HEK293 (cell line): Measurements from ENCODE around the gene SULT1C4.

Source experiments
- CTCF ChIA-PET: fragments of 350-600 bp; formaldehyde crosslinking; extraction: SDS; loops from one replicate; lab custom pipeline; 2021; ENCODE audit warnings: antibody characterized with exemption; lab: Yijun Ruan, JAX
- POLR2A ChIA-PET: fragments of 300-600 bp; formaldehyde crosslinking; extraction: SDS; loops from one replicate; lab custom pipeline; 2020; ENCODE audit warnings: antibody characterized with exemption, inconsistent platforms; lab: Yijun Ruan, JAX
- H3K27ac ChIP-seq: fragments of 200-500 bp; sonication (Bioruptor generic); 2 replicates; pipeline ENCODE4 v1.5.1; 2014; ENCODE audit warnings: low read depth, low read length, control low read depth, inconsistent platforms; ENCODE audit errors: extremely low read depth
- H3K36me3 ChIP-seq, 2 experiments: fragments of 200-500 bp in 1 of 2; sonication (Bioruptor generic) in 1 of 2; 1 replicate in 1 of 2; 2 replicates in 1 of 2; pipeline ENCODE4 v1.5.1; 2014 to 2017; ENCODE audit warnings: inconsistent platforms in 2 of 2, low read length in 2 of 2; ENCODE audit not compliant: control insufficient read depth in 2 of 2, insufficient read depth in 1 of 2
- H3K4me1 ChIP-seq: fragments of 200-500 bp; sonication (Bioruptor generic); 2 replicates; pipeline ENCODE4 v1.5.1; 2014; ENCODE audit warnings: mild to moderate bottlenecking, low read length, inconsistent platforms; ENCODE audit not compliant: control insufficient read depth, insufficient read depth
- H3K4me3 ChIP-seq: 2 replicates; pipeline ENCODE4 v1.5.1; 2011; ENCODE audit warnings: low read depth, mild to moderate bottlenecking, control low read depth, low read length, moderate library complexity
- H3K9me3 ChIP-seq: fragments of 200-500 bp; sonication (Bioruptor generic); 2 replicates; pipeline ENCODE4 v1.5.1; 2014; ENCODE audit warnings: low read depth, low read length, inconsistent platforms; ENCODE audit not compliant: control insufficient read depth, insufficient read depth
- AEBP2 ChIP-seq: fragments of 450-650 bp; formaldehyde crosslinking; IDR thresholded peaks from 2 replicates; pipeline ENCODE4 v1.5.1; 2016; ENCODE audit warnings: missing biosample characterization, missing genetic modification characterization, borderline replicate concordance
- FEZF1 ChIP-seq: fragments of 450-650 bp; formaldehyde crosslinking; IDR thresholded peaks from 2 replicates; pipeline ENCODE4 v1.5.1; 2016; ENCODE audit warnings: missing biosample characterization, missing genetic modification characterization
- GLIS1 ChIP-seq: fragments of 450-650 bp; formaldehyde crosslinking; IDR thresholded peaks from 2 replicates; pipeline ENCODE4 v1.5.1; 2016; ENCODE audit warnings: missing biosample characterization, missing genetic modification characterization
- INSM2 ChIP-seq: fragments of 450-650 bp; formaldehyde crosslinking; IDR thresholded peaks from 2 replicates; pipeline ENCODE4 v1.5.1; 2016; ENCODE audit warnings: missing biosample characterization, missing genetic modification characterization
- KLF8 ChIP-seq: fragments of 450-650 bp; formaldehyde crosslinking; IDR thresholded peaks from 2 replicates; pipeline ENCODE4 v1.5.1; 2016; ENCODE audit warnings: missing biosample characterization, missing genetic modification characterization
- PRDM10 ChIP-seq: fragments of 450-650 bp; formaldehyde crosslinking; IDR thresholded peaks from 2 replicates; pipeline ENCODE4 v1.5.1; 2016; ENCODE audit warnings: missing biosample characterization, missing genetic modification characterization
- REST ChIP-seq: fragments of 450-650 bp; formaldehyde crosslinking; IDR thresholded peaks from 2 replicates; pipeline ENCODE4 v1.5.1; 2016; ENCODE audit warnings: missing biosample characterization, missing genetic modification characterization
- SALL2 ChIP-seq: fragments of 450-650 bp; formaldehyde crosslinking; IDR thresholded peaks from 2 replicates; pipeline ENCODE4 v1.5.0; 2017; ENCODE audit warnings: missing biosample characterization, mild to moderate bottlenecking, missing genetic modification characterization, borderline replicate concordance
- SETDB1 ChIP-seq: IDR thresholded peaks from one replicate; pipeline ENCODE4 v1.6.1; 2017; ENCODE audit warnings: mild to moderate bottlenecking, low read length, moderate library complexity, mixed read lengths; ENCODE audit not compliant: insufficient read length
- ZFP41 ChIP-seq: fragments of 450-650 bp; formaldehyde crosslinking; IDR thresholded peaks from 2 replicates; pipeline ENCODE4 v1.5.1; 2016; ENCODE audit warnings: missing biosample characterization, missing genetic modification characterization, borderline replicate concordance
- ZNF16 ChIP-seq: fragments of 450-650 bp; formaldehyde crosslinking; IDR thresholded peaks from 2 replicates; pipeline ENCODE4 v1.5.1; 2016; ENCODE audit warnings: low read depth, missing biosample characterization, missing genetic modification characterization
- ZNF19 ChIP-seq: fragments of 450-650 bp; formaldehyde crosslinking; IDR thresholded peaks from 2 replicates; pipeline ENCODE4; 2016; ENCODE audit warnings: missing biosample characterization, missing genetic modification characterization, low read depth
- ZNF239 ChIP-seq: fragments of 450-650 bp; formaldehyde crosslinking; IDR thresholded peaks from 2 replicates; pipeline ENCODE4 v1.5.1; 2016; ENCODE audit warnings: missing biosample characterization, missing genetic modification characterization
- ZNF394 ChIP-seq: fragments of 450-650 bp; formaldehyde crosslinking; IDR thresholded peaks from 2 replicates; pipeline ENCODE4 v1.5.1; 2016; ENCODE audit warnings: missing biosample characterization, missing genetic modification characterization, mild to moderate bottlenecking, moderate library complexity, borderline replicate concordance
- ZNF426 ChIP-seq: fragments of 450-650 bp; formaldehyde crosslinking; IDR thresholded peaks from 2 replicates; pipeline ENCODE4 v1.5.1; 2017; ENCODE audit warnings: missing biosample characterization, missing genetic modification characterization, mild to moderate bottlenecking, inconsistent platforms, moderate library complexity
- ZNF433 ChIP-seq: fragments of 450-650 bp; formaldehyde crosslinking; IDR thresholded peaks from 2 replicates; pipeline ENCODE4 v1.5.1; 2016; ENCODE audit warnings: missing biosample characterization, missing genetic modification characterization, low read depth
- ZNF558 ChIP-seq: fragments of 450-650 bp; formaldehyde crosslinking; IDR thresholded peaks from 2 replicates; pipeline ENCODE4 v1.5.1; 2016; ENCODE audit warnings: missing biosample characterization, missing genetic modification characterization
- ZNF560 ChIP-seq: fragments of 450-650 bp; formaldehyde crosslinking; IDR thresholded peaks from 2 replicates; pipeline ENCODE4 v1.5.1; 2017; ENCODE audit warnings: missing biosample characterization, missing genetic modification characterization, borderline replicate concordance
- ZNF664 ChIP-seq: fragments of 450-650 bp; formaldehyde crosslinking; IDR thresholded peaks from 2 replicates; pipeline ENCODE4 v1.5.1; 2016; ENCODE audit warnings: missing biosample characterization, missing genetic modification characterization
- ZNF704 ChIP-seq: fragments of 450-650 bp; formaldehyde crosslinking; IDR thresholded peaks from 2 replicates; pipeline ENCODE4 v1.5.1; 2016; ENCODE audit warnings: missing biosample characterization, missing genetic modification characterization
- ZNF747 ChIP-seq: fragments of 450-650 bp; formaldehyde crosslinking; IDR thresholded peaks from 2 replicates; pipeline ENCODE4 v1.5.1; 2016; ENCODE audit warnings: missing biosample characterization, missing genetic modification characterization
- ZNF777 ChIP-seq: fragments of 450-650 bp; formaldehyde crosslinking; IDR thresholded peaks from 2 replicates; pipeline ENCODE4 v1.5.1; 2017; ENCODE audit warnings: missing biosample characterization, missing genetic modification characterization, borderline replicate concordance

The SULT1C4 gene

GRCh38 chr2:108377401-108377800 is 353 bp upstream of the SULT1C4 start (continued):
- TF ChIP-seq INSM2 (tag by site-specific recombination) (no peak), ZNF664 (tag by site-specific recombination) (no peak), KLF8 (tag by site-specific recombination) (no peak), AEBP2 (no peak), ZNF704 (tag by site-specific recombination) (no peak), GLIS1 (tag by site-specific recombination) (no peak), ZNF394 (tag by site-specific recombination) (no peak)

- Histone ChIP-seq H3K4me1 (peaks cover 3% of the 10 kb centered on the region; the same call in 1 of the 2 replicates), H3K9me3 (no peaks in the 10 kb centered on the region), H3K36me3 (peaks cover 0 to 32% of the 10 kb centered on the region in 2 experiments; a peak in 2 of 3 replicates), H3K4me3 (no peak overlapping the region), H3K27ac (no peak overlapping the region)
- ChIA-PET POLR2A (no interaction called here), CTCF (no interaction called here)
- TF ChIP-seq ZNF239: no peak
- TF ChIP-seq PRDM10 (tag by site-specific recombination): no peak
- TF ChIP-seq ZNF747 (tag by site-specific recombination): no peak
- TF ChIP-seq ZNF19: no peak
- no peak for TF ChIP-seq ZNF433 (tag by site-specific recombination)
- no peak for TF ChIP-seq SALL2 (tag by site-specific recombination)
- no peak for TF ChIP-seq GLIS1 (tag by site-specific recombination)
- no peak for TF ChIP-seq SETDB1
These were observed 1.1 kb downstream of the SULT1C4 start for GRCh38 chr2:108378851-108379250.

- Histone ChIP-seq H3K27ac (no peak overlapping the region), H3K9me3 (no peaks in the 10 kb centered on the region), H3K4me3 (no peak overlapping the region), H3K36me3 (peaks cover 0 to 58% of the 10 kb centered on the region in 2 experiments; a peak in 2 of 3 replicates), H3K4me1 (peaks cover 3% of the 10 kb centered on the region; the same call in 1 of the 2 replicates)
- ChIA-PET POLR2A (interaction anchor here (1.0 kb wide), 1 partner anchor 30 kb away, joined by 5 read pairs; no protein-coding TSS in a partner anchor), CTCF (interaction anchor here (0.6 to 0.7 kb wide), 3 partner anchors 8 to 843 kb away, joined by 3 read pairs; no protein-coding TSS in a partner anchor)
- no peak for TF ChIP-seq ZFP41 (tag by site-specific recombination)
- no peak for TF ChIP-seq ZNF777 (tag by site-specific recombination)
- TF ChIP-seq ZNF558 (tag by site-specific recombination): no peak
- no peak for TF ChIP-seq REST
- no peak for TF ChIP-seq ZNF16 (tag by site-specific recombination)
- no peak for TF ChIP-seq FEZF1 (tag by site-specific recombination)
- no peak for TF ChIP-seq ZNF426
- no peak for TF ChIP-seq ZNF560
- no peak for TF ChIP-seq ZNF664 (tag by site-specific recombination)
These were observed 4.4 kb downstream of the SULT1C4 start for GRCh38 chr2:108382196-108382595.
